HEK293 (cell line): ENCODE measurements around the gene STIM1.

Experiments
- CTCF ChIA-PET: fragments of 350-600 bp; formaldehyde crosslinking; extraction: SDS; loops from one replicate; lab custom pipeline; 2021; ENCODE audit warnings: antibody characterized with exemption; lab: Yijun Ruan, JAX
- POLR2A ChIA-PET: fragments of 300-600 bp; formaldehyde crosslinking; extraction: SDS; loops from one replicate; lab custom pipeline; 2020; ENCODE audit warnings: antibody characterized with exemption, inconsistent platforms; lab: Yijun Ruan, JAX
- H3K27ac ChIP-seq: fragments of 200-500 bp; sonication (Bioruptor generic); 2 replicates; pipeline ENCODE4 v1.5.1; 2014; ENCODE audit warnings: low read depth, low read length, control low read depth, inconsistent platforms; ENCODE audit errors: extremely low read depth
- H3K36me3 ChIP-seq, 2 experiments: fragments of 200-500 bp in 1 of 2; sonication (Bioruptor generic) in 1 of 2; 1 replicate in 1 of 2; 2 replicates in 1 of 2; pipeline ENCODE4 v1.5.1; 2014 to 2017; ENCODE audit warnings: inconsistent platforms in 2 of 2, low read length in 2 of 2; ENCODE audit not compliant: control insufficient read depth in 2 of 2, insufficient read depth in 1 of 2
- H3K4me1 ChIP-seq: fragments of 200-500 bp; sonication (Bioruptor generic); 2 replicates; pipeline ENCODE4 v1.5.1; 2014; ENCODE audit warnings: mild to moderate bottlenecking, low read length, inconsistent platforms; ENCODE audit not compliant: control insufficient read depth, insufficient read depth
- H3K4me3 ChIP-seq: 2 replicates; pipeline ENCODE4 v1.5.1; 2011; ENCODE audit warnings: low read depth, mild to moderate bottlenecking, control low read depth, low read length, moderate library complexity
- H3K9me3 ChIP-seq: fragments of 200-500 bp; sonication (Bioruptor generic); 2 replicates; pipeline ENCODE4 v1.5.1; 2014; ENCODE audit warnings: low read depth, low read length, inconsistent platforms; ENCODE audit not compliant: control insufficient read depth, insufficient read depth
- KLF1 ChIP-seq: fragments of 450-650 bp; formaldehyde crosslinking; IDR thresholded peaks from 2 replicates; pipeline ENCODE4 v1.5.1; 2016; ENCODE audit warnings: missing biosample characterization, missing genetic modification characterization
- KLF9 ChIP-seq: fragments of 450-650 bp; formaldehyde crosslinking; IDR thresholded peaks from 2 replicates; pipeline ENCODE4 v1.5.1; 2016; ENCODE audit warnings: missing biosample characterization, missing genetic modification characterization, low read depth
- SCRT2 ChIP-seq: fragments of 450-650 bp; formaldehyde crosslinking; IDR thresholded peaks from 2 replicates; pipeline ENCODE4 v1.5.1; 2016; ENCODE audit warnings: missing biosample characterization, missing genetic modification characterization
- ZFP41 ChIP-seq: fragments of 450-650 bp; formaldehyde crosslinking; IDR thresholded peaks from 2 replicates; pipeline ENCODE4 v1.5.1; 2016; ENCODE audit warnings: missing biosample characterization, missing genetic modification characterization, borderline replicate concordance
- ZNF16 ChIP-seq: fragments of 450-650 bp; formaldehyde crosslinking; IDR thresholded peaks from 2 replicates; pipeline ENCODE4 v1.5.1; 2016; ENCODE audit warnings: low read depth, missing biosample characterization, missing genetic modification characterization
- ZNF174 ChIP-seq: fragments of 450-650 bp; formaldehyde crosslinking; IDR thresholded peaks from 2 replicates; pipeline ENCODE4 v1.5.0; 2017; ENCODE audit warnings: missing biosample characterization, mild to moderate bottlenecking, missing genetic modification characterization
- ZNF2 ChIP-seq: fragments of 450-650 bp; formaldehyde crosslinking; IDR thresholded peaks from 2 replicates; pipeline ENCODE4 v1.5.1; 2016; ENCODE audit warnings: missing biosample characterization, missing genetic modification characterization
- ZNF366 ChIP-seq: fragments of 450-650 bp; formaldehyde crosslinking; conservative IDR thresholded peaks from 2 replicates; pipeline ENCODE4 v1.5.1; 2016; ENCODE audit warnings: missing biosample characterization, missing genetic modification characterization
- ZNF433 ChIP-seq: fragments of 450-650 bp; formaldehyde crosslinking; IDR thresholded peaks from 2 replicates; pipeline ENCODE4 v1.5.1; 2016; ENCODE audit warnings: missing biosample characterization, missing genetic modification characterization, low read depth
- ZNF626 ChIP-seq: fragments of 450-650 bp; sonication (Bioruptor Pico); formaldehyde crosslinking; IDR thresholded peaks from 2 replicates; pipeline ENCODE4 v1.5.1; 2018; ENCODE audit warnings: missing biosample characterization, missing genetic modification characterization, inconsistent platforms
- ZNF629 ChIP-seq: fragments of 450-650 bp; formaldehyde crosslinking; IDR thresholded peaks from 2 replicates; pipeline ENCODE4 v1.5.1; 2017; ENCODE audit warnings: missing biosample characterization, missing genetic modification characterization
- ZSCAN30 ChIP-seq: fragments of 450-650 bp; IDR thresholded peaks from 2 replicates; pipeline ENCODE4 v1.5.1; 2018; ENCODE audit warnings: missing biosample characterization, mild to moderate bottlenecking, missing genetic modification characterization, moderate library complexity
- ZXDB ChIP-seq: fragments of 450-650 bp; formaldehyde crosslinking; IDR thresholded peaks from 2 replicates; pipeline ENCODE4 v1.5.1; 2016; ENCODE audit warnings: missing biosample characterization, missing genetic modification characterization
- TF ChIP-seq, protein P1 (sequence below): fragments of 450-650 bp; formaldehyde crosslinking; optimal IDR thresholded peaks from 2 replicates; pipeline ENCODE3; 2016; ENCODE audit warnings: missing biosample characterization, mild to moderate bottlenecking, missing genetic modification characterization
- TF ChIP-seq, protein P2 (sequence below): fragments of 450-650 bp; formaldehyde crosslinking; IDR thresholded peaks from 2 replicates; pipeline ENCODE4 v1.5.1; 2016; ENCODE audit warnings: missing biosample characterization, missing genetic modification characterization
- TF ChIP-seq, protein P3 (sequence below): fragments of 450-650 bp; formaldehyde crosslinking; IDR thresholded peaks from 2 replicates; pipeline ENCODE4 v1.5.1; 2016; ENCODE audit warnings: missing biosample characterization, missing genetic modification characterization
- TF ChIP-seq, protein P4 (sequence below): fragments of 450-650 bp; IDR thresholded peaks from 2 replicates; pipeline ENCODE4 v1.5.1; 2018; ENCODE audit warnings: missing biosample characterization, mild to moderate bottlenecking, missing genetic modification characterization
- TF ChIP-seq, protein P5 (sequence below): fragments of 450-650 bp; formaldehyde crosslinking; IDR thresholded peaks from 2 replicates; pipeline ENCODE4 v1.5.1; 2016; ENCODE audit warnings: missing biosample characterization, missing genetic modification characterization
- TF ChIP-seq, protein P6 (sequence below): fragments of 450-650 bp; formaldehyde crosslinking; IDR thresholded peaks from 2 replicates; pipeline ENCODE4 v1.5.1; 2016; ENCODE audit warnings: missing biosample characterization, missing genetic modification characterization, borderline replicate concordance

The STIM1 gene

DNA sequence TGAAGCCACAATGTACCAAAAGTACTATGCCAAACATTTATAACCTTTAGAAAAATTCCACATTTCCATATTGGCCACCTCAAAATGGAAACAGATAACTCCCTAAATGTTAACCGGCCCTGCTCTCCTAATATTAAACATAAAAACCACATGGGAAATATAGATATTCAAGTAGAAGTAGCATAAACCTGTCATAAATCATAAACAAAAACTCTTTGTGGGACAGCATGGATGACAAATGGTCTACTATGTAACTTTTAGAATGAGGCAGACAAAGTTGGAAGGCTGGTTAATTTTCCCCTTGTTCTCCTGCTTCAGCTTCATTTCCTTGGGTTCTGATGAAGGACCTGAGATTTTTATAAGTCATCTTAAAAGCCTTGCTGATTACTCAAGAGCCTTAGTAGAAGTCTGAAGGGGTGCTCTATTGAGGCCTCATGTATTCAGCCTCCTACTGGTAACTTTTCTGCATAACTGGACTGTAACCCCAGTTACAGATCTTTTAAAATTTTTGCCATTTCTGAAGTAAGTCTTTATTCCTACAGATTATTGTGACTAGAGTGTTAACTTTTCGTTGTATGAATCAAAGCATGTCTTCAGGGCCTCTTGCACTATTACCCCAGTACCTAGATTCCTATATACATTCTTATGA lies 116.4 kb downstream of the STIM1 start:
- Histone ChIP-seq H3K4me3 (no peak overlapping the region), H3K4me1 (no peaks in the 10 kb centered on the region), H3K9me3 (no peaks in the 10 kb centered on the region), H3K27ac (no peak overlapping the region), H3K36me3 (peaks cover 0 to 11% of the 10 kb centered on the region in 2 experiments; a peak in 1 of 3 replicates)
- POLR2A ChIA-PET: no interaction called here
- TF ChIP-seq ZFP41 (tag by site-specific recombination) (no peak), ZNF174 (no peak), ZNF366 (tag by site-specific recombination) (no peak), ZNF2 (no peak), ZXDB (no peak), KLF1 (no peak), ZNF626 (tag by site-specific recombination) (no peak), ZNF629 (tag by site-specific recombination) (no peak), KLF9 (tag by site-specific recombination) (no peak), ZSCAN30 (tag by site-specific recombination) (no peak), SCRT2 (no peak), ZNF16 (no peak), ZNF433 (tag by site-specific recombination) (no peak)
- TF ChIP-seq, protein P1, sequence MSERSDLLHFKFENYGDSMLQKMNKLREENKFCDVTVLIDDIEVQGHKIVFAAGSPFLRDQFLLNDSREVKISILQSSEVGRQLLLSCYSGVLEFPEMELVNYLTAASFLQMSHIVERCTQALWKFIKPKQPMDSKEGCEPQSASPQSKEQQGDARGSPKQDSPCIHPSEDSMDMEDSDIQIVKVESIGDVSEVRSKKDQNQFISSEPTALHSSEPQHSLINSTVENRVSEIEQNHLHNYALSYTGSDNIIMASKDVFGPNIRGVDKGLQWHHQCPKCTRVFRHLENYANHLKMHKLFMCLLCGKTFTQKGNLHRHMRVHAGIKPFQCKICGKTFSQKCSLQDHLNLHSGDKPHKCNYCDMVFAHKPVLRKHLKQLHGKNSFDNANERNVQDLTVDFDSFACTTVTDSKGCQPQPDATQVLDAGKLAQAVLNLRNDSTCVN (tag by site-specific recombination): no peak
- TF ChIP-seq, protein P2, sequence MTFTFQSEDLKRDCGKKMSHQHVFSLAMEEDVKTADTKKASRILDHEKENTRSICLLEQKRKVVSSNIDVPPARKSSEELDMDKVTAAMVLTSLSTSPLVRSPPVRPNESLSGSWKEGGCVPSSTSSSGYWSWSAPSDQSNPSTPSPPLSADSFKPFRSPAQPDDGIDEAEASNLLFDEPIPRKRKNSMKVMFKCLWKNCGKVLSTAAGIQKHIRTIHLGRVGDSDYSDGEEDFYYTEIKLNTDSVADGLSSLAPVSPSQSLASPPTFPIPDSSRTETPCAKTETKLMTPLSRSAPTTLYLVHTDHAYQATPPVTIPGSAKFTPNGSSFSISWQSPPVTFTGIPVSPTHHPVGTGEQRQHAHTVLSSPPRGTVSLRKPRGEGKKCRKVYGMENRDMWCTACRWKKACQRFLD (tag by site-specific recombination): no peak
- TF ChIP-seq, protein P3, sequence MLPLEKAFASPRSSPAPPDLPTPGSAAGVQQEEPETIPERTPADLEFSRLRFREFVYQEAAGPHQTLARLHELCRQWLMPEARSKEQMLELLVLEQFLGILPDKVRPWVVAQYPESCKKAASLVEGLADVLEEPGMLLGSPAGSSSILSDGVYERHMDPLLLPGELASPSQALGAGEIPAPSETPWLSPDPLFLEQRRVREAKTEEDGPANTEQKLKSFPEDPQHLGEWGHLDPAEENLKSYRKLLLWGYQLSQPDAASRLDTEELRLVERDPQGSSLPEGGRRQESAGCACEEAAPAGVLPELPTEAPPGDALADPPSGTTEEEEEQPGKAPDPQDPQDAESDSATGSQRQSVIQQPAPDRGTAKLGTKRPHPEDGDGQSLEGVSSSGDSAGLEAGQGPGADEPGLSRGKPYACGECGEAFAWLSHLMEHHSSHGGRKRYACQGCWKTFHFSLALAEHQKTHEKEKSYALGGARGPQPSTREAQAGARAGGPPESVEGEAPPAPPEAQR (tag by site-specific recombination): no peak
- TF ChIP-seq, protein P4, sequence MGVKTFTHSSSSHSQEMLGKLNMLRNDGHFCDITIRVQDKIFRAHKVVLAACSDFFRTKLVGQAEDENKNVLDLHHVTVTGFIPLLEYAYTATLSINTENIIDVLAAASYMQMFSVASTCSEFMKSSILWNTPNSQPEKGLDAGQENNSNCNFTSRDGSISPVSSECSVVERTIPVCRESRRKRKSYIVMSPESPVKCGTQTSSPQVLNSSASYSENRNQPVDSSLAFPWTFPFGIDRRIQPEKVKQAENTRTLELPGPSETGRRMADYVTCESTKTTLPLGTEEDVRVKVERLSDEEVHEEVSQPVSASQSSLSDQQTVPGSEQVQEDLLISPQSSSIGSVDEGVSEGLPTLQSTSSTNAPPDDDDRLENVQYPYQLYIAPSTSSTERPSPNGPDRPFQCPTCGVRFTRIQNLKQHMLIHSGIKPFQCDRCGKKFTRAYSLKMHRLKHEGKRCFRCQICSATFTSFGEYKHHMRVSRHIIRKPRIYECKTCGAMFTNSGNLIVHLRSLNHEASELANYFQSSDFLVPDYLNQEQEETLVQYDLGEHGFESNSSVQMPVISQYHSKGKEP (tag by site-specific recombination): no peak
- TF ChIP-seq, protein P5, sequence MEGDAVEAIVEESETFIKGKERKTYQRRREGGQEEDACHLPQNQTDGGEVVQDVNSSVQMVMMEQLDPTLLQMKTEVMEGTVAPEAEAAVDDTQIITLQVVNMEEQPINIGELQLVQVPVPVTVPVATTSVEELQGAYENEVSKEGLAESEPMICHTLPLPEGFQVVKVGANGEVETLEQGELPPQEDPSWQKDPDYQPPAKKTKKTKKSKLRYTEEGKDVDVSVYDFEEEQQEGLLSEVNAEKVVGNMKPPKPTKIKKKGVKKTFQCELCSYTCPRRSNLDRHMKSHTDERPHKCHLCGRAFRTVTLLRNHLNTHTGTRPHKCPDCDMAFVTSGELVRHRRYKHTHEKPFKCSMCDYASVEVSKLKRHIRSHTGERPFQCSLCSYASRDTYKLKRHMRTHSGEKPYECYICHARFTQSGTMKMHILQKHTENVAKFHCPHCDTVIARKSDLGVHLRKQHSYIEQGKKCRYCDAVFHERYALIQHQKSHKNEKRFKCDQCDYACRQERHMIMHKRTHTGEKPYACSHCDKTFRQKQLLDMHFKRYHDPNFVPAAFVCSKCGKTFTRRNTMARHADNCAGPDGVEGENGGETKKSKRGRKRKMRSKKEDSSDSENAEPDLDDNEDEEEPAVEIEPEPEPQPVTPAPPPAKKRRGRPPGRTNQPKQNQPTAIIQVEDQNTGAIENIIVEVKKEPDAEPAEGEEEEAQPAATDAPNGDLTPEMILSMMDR (tag by site-specific recombination): no peak
- TF ChIP-seq, protein P6, sequence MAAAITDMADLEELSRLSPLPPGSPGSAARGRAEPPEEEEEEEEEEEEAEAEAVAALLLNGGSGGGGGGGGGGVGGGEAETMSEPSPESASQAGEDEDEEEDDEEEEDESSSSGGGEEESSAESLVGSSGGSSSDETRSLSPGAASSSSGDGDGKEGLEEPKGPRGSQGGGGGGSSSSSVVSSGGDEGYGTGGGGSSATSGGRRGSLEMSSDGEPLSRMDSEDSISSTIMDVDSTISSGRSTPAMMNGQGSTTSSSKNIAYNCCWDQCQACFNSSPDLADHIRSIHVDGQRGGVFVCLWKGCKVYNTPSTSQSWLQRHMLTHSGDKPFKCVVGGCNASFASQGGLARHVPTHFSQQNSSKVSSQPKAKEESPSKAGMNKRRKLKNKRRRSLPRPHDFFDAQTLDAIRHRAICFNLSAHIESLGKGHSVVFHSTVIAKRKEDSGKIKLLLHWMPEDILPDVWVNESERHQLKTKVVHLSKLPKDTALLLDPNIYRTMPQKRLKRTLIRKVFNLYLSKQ: no peak
- CTCF ChIA-PET: interaction anchor here (0.6 kb wide), 1 partner anchor 1926 kb away, joined by 5 read pairs; no protein-coding TSS in a partner anchor
